ENCODE measurements around the gene ACP3.

The ACP3 gene

DNA sequence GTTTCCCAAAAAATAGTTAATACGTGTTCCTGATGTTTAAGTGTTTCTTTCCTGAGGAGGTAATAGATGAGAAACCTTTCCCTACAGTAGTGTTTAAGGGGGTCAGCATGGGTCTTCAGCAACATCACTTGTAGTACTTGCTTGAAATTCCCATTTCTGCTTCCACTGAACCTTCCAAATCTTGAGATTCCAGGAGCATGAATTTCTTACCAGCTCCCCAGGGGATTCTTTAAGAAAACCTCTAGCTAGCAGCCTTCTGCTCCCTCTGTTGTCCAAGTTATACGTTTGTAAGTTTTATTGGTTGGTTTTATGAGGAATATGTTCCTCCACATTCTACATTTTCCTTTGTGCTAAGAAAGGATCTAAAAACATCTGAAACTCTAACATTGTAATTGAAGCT is 38.2 kb upstream of the ACP3 start:
- no peak overlapping the region for H2AFZ ChIP-seq (ENCODE audit: low read depth)
- TF ChIP-seq, protein P1, sequence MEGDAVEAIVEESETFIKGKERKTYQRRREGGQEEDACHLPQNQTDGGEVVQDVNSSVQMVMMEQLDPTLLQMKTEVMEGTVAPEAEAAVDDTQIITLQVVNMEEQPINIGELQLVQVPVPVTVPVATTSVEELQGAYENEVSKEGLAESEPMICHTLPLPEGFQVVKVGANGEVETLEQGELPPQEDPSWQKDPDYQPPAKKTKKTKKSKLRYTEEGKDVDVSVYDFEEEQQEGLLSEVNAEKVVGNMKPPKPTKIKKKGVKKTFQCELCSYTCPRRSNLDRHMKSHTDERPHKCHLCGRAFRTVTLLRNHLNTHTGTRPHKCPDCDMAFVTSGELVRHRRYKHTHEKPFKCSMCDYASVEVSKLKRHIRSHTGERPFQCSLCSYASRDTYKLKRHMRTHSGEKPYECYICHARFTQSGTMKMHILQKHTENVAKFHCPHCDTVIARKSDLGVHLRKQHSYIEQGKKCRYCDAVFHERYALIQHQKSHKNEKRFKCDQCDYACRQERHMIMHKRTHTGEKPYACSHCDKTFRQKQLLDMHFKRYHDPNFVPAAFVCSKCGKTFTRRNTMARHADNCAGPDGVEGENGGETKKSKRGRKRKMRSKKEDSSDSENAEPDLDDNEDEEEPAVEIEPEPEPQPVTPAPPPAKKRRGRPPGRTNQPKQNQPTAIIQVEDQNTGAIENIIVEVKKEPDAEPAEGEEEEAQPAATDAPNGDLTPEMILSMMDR (conservative IDR thresholded peaks at IDR 0.05; ENCODE audit: low read depth, low read length): no peak

GRCh38 chr3:132283440-132283839 is 33.8 kb upstream of the ACP3 start:
- Histone ChIP-seq H2AFZ (ENCODE audit: low read depth) (peak overlapping the region; percentile 9; the same call in 1 of the 2 replicates), H3K4me3 (IDR thresholded peaks at IDR 0.05; ENCODE audit: insufficient read depth, low read depth, low read length) (no peak overlapping the region), H3K4me2 (no peak overlapping the region), H3K27ac (no peak overlapping the region), H3K4me1 (ENCODE audit: low read depth, poor library complexity, severe bottlenecking) (no peaks in the 10 kb centered on the region), H4K20me1 (ENCODE audit: insufficient read depth) (no peaks in the 10 kb centered on the region), H3K9ac (no peak overlapping the region), H3K79me2 (ENCODE audit: insufficient read depth, low read depth) (no peaks in the 10 kb centered on the region), H3K27me3 (ENCODE audit: insufficient read depth, low read depth) (no peaks in the 10 kb centered on the region), H3K36me3 (ENCODE audit: insufficient read depth) (no peaks in the 10 kb centered on the region)
- TF ChIP-seq, protein P1 (conservative IDR thresholded peaks at IDR 0.05; ENCODE audit: low read depth, low read length): no peak

More for the DNA sequence above, 38.2 kb upstream of the ACP3 start:
- no peak overlapping the region for H3K4me2 ChIP-seq
- no peak overlapping the region for H3K4me3 ChIP-seq (IDR thresholded peaks at IDR 0.05; ENCODE audit: insufficient read depth, low read depth, low read length)
- no peaks in the 10 kb centered on the region for H3K36me3 ChIP-seq (ENCODE audit: insufficient read depth)
- no peak overlapping the region for H3K9ac ChIP-seq
- H3K4me1 ChIP-seq (ENCODE audit: low read depth, poor library complexity, severe bottlenecking): no peaks in the 10 kb centered on the region
- H3K27me3 ChIP-seq (ENCODE audit: insufficient read depth, low read depth): no peaks in the 10 kb centered on the region
- H3K27ac ChIP-seq: no peak overlapping the region
- H3K79me2 ChIP-seq (ENCODE audit: insufficient read depth, low read depth): no peaks in the 10 kb centered on the region
- H4K20me1 ChIP-seq (ENCODE audit: insufficient read depth): no peaks in the 10 kb centered on the region

DNA sequence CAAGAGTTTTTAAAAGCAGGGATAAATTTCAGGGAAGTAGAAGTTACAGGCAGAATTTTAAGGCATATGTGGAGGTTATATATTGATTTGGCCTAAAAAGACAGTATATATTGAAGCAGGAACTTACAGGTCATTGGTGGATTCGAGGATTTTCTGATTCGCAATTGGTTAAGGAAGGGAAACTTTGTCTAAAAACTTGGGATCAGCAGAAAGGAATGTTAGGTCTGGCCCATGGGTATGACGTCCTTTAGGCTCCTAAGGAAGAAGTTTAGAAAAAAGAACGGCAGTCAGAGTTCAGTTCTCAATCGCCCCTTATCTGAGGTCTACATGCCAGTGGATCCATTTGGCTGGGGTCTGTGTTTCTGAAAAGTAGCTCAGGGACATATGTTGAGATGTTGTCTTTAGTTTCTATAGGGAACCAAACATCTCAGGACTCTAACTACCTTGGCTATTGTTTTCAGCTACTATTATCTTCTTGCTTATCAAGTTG is 33.2 kb upstream of the ACP3 start:
- no peaks in the 10 kb centered on the region for H3K36me3 ChIP-seq (ENCODE audit: insufficient read depth)
- TF ChIP-seq, protein P1 (conservative IDR thresholded peaks at IDR 0.05; ENCODE audit: low read depth, low read length): no peak
- no peaks in the 10 kb centered on the region for H3K27me3 ChIP-seq (ENCODE audit: insufficient read depth, low read depth)
- H3K4me3 ChIP-seq (IDR thresholded peaks at IDR 0.05; ENCODE audit: insufficient read depth, low read depth, low read length): no peak overlapping the region
- H3K9ac ChIP-seq: no peak overlapping the region
- H3K4me1 ChIP-seq (ENCODE audit: low read depth, poor library complexity, severe bottlenecking): no peaks in the 10 kb centered on the region
- no peak overlapping the region for H3K27ac ChIP-seq
- H3K79me2 ChIP-seq (ENCODE audit: insufficient read depth, low read depth): no peaks in the 10 kb centered on the region
- no peak overlapping the region for H2AFZ ChIP-seq (ENCODE audit: low read depth)
- no peak overlapping the region for H3K4me2 ChIP-seq
- no peaks in the 10 kb centered on the region for H4K20me1 ChIP-seq (ENCODE audit: insufficient read depth)

- TF ChIP-seq, protein P1 (conservative IDR thresholded peaks at IDR 0.05; ENCODE audit: low read depth, low read length): no peak
- Histone ChIP-seq H3K4me1 (ENCODE audit: low read depth, poor library complexity, severe bottlenecking) (no peaks in the 10 kb centered on the region), H3K36me3 (ENCODE audit: insufficient read depth) (no peaks in the 10 kb centered on the region), H3K27me3 (ENCODE audit: insufficient read depth, low read depth) (no peaks in the 10 kb centered on the region), H3K9ac (no peak overlapping the region), H2AFZ (ENCODE audit: low read depth) (no peak overlapping the region), H3K79me2 (ENCODE audit: insufficient read depth, low read depth) (no peaks in the 10 kb centered on the region), H3K4me2 (no peak overlapping the region), H3K27ac (no peak overlapping the region), H4K20me1 (ENCODE audit: insufficient read depth) (no peaks in the 10 kb centered on the region), H3K4me3 (IDR thresholded peaks at IDR 0.05; ENCODE audit: insufficient read depth, low read depth, low read length) (no peak overlapping the region)
Measured at GRCh38 chr3:132284781-132285619, 32.2 kb upstream of the ACP3 start.
